T-cell (primary cell): ENCODE measurements around the gene MMS19. TPM values are rescaled to one million over a fixed set of nuclear protein-coding genes. Genes with fewer than 3 reads are reported as not detected.

Source experiments
- ATAC-seq, 4 experiments: fragments of 200-7000 bp in 3 of 4; fragments of 150-1000 bp in 1 of 4; cut with Tn5 transposase; replicated peaks in 1 of 4; 1 replicate in 3 of 4; 2 replicates in 1 of 4; pipeline ENCODE4 v1.10.0; 2021; ENCODE audit warnings: moderate library complexity in 3 of 4, mild to moderate bottlenecking in 2 of 4, moderate number of reproducible peaks in 1 of 4
- CTCF ChIA-PET, 2 donors: fragments of 300-600 bp; sonication (Branson Sonifier 250); formaldehyde crosslinking; loops; one replicate each; lab custom pipeline; 2022; ENCODE audit warnings: antibody characterized with exemption in 2 of 2; lab: Charles Lee
- POLR2A ChIA-PET, 2 donors: fragments of 300-600 bp; sonication (Branson Sonifier 250); formaldehyde crosslinking; loops; one replicate each; lab custom pipeline; 2022; ENCODE audit warnings: antibody characterized with exemption in 2 of 2; lab: Charles Lee
- DNase-seq, 35 experiments: peaks; one replicate each; pipeline versions ENCODE4 v3.0.0 to v3.0.0-alpha.2; 2013 to 2023
- H3K27ac ChIP-seq: one replicate; pipeline ENCODE4 v1.5.1; 2013; ENCODE audit warnings: low read length
- H3K27me3 ChIP-seq, 2 experiments: replicated peaks in 1 of 2; 1 replicate in 1 of 2; 2 replicates in 1 of 2; pipeline versions ENCODE4 v1.6.1 to v1.7.0; 2013; ENCODE audit warnings: low read length in 1 of 2, mixed read lengths in 1 of 2; ENCODE audit not compliant: control insufficient read depth in 2 of 2, insufficient read depth in 2 of 2; ENCODE audit errors: extremely low read depth in 1 of 2
- H3K36me3 ChIP-seq, 2 donors: 1 replicate in 1 of 2; 2 replicates in 1 of 2; pipeline versions ENCODE4 v1.6.1 to v1.7.0; 2013; ENCODE audit warnings: low read length in 1 of 2; ENCODE audit not compliant: control insufficient read depth in 2 of 2, insufficient read depth in 1 of 2; ENCODE audit errors: extremely low read depth in 1 of 2
- H3K4me1 ChIP-seq, 2 experiments: 1 replicate in 1 of 2; 2 replicates in 1 of 2; pipeline versions ENCODE4 v1.6.1 to v1.7.0; 2013; ENCODE audit warnings: low read length in 2 of 2, mixed read lengths in 1 of 2; ENCODE audit not compliant: insufficient read depth in 2 of 2, control insufficient read depth in 1 of 2; ENCODE audit errors: extremely low read depth in 1 of 2
- H3K4me3 ChIP-seq, 2 donors: 1 replicate in 1 of 2; 2 replicates in 1 of 2; pipeline versions ENCODE4 v1.5.1 to v1.7.0; 2013; ENCODE audit warnings: mild to moderate bottlenecking in 2 of 2, low read length in 1 of 2, moderate library complexity in 1 of 2; ENCODE audit not compliant: control insufficient read depth in 1 of 2; ENCODE audit errors: extremely low read depth in 1 of 2
- H3K9me3 ChIP-seq: 2 replicates; pipeline ENCODE4 v1.7.0; 2013
- H3K27ac Mint-ChIP-seq, 2 donors: one replicate each; pipeline ENCODE4 v1.8.0; 2020 to 2021; ENCODE audit warnings: mild to moderate bottlenecking in 2 of 2, mixed read lengths in 2 of 2
- H3K27me3 Mint-ChIP-seq, 2 donors: one replicate each; pipeline ENCODE4 v1.8.0; 2021 to 2022; ENCODE audit warnings: mixed read lengths in 2 of 2
- H3K36me3 Mint-ChIP-seq: one replicate; pipeline ENCODE4 v1.8.0; 2021; ENCODE audit warnings: mixed read lengths
- H3K4me1 Mint-ChIP-seq, 3 donors: one replicate each; pipeline ENCODE4 v1.8.0; 2020 to 2022; ENCODE audit warnings: mixed read lengths in 3 of 3, mild to moderate bottlenecking in 1 of 3
- H3K4me3 Mint-ChIP-seq, 3 donors: one replicate each; pipeline ENCODE4 v1.8.0; 2020 to 2022; ENCODE audit warnings: mild to moderate bottlenecking in 3 of 3, mixed read lengths in 3 of 3, moderate library complexity in 3 of 3
- H3K9me3 Mint-ChIP-seq, 3 donors: one replicate each; pipeline ENCODE4 v1.8.0; 2020 to 2022; ENCODE audit warnings: mixed read lengths in 3 of 3
- WGBS: methylation state at CpG from one replicate; pipeline ENCODE4 v1.1.5; 2013; ENCODE audit warnings: missing lambda C conversion rate; ENCODE audit not compliant: insufficient coverage; 5-methylcytosine and 5-hydroxymethylcytosine counted together
- total RNA-seq, 35 experiments: library from RNA in 6 of 35; stranded (reverse) in 6 of 35; fragments of 120-200 nt in 1 of 35; gene quantifications; one replicate each; pipeline versions ENCODE4 v1.2.1 to v1.2.4 and lab custom pipeline; 2013 to 2026

The MMS19 gene
- total RNA-seq, 5 donors from 2014 or later (not counting 1 experiment from before 2014, with no cell fraction given), result 73.8 to 106 (median 93.7) TPM

DNA sequence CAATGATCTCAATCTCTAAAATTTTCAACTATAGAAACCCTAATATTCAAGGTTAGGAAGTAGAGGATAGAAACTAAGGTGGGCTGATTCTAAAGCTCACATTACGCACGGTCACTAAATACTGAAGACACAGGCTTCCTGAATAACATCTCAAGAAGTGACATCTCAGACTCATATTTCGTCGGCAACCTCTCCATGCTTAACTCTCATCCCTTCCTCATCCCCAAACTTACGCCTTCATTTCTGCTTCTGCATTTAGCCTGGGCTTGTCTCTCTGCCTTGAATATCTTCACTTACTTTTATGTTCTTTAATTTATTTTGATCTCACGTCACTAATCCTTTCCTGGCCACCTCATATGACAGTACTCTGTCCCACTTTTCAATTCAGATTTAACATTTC, 63.0 kb downstream of the MMS19 start:
- Mint-ChIP-seq H3K4me3 (no peak overlapping the region), H3K36me3 (peaks cover 28% of the 10 kb centered on the region), H3K27me3 (no peaks in the 10 kb centered on the region), H3K27ac (no peak overlapping the region), H3K9me3 (no peaks in the 10 kb centered on the region), H3K4me1 (peaks cover 0 to 2% (median 1%) of the 10 kb centered on the region in 3 donors)
- H3K27ac ChIP-seq, result no peak overlapping the region
- no peak for DNase-seq
- no peak for ATAC-seq
- H3K4me1 ChIP-seq, result no peaks in the 10 kb centered on the region
- WGBS, result 95% methylated on average over 5 of the region's 6 CpGs
- H3K27me3 ChIP-seq, result no peaks in the 10 kb centered on the region
- no peaks in the 10 kb centered on the region for H3K9me3 ChIP-seq
- peaks cover 18 to 78% of the 10 kb centered on the region in 2 donors for H3K36me3 ChIP-seq
- ChIA-PET POLR2A (no interaction called here), CTCF (interaction anchor here in 1 of 2 donors (0.6 kb wide), 1 partner anchor 26 kb away, joined by 3 read pairs; no protein-coding TSS in a partner anchor)
- no peak overlapping the region for H3K4me3 ChIP-seq

DNA sequence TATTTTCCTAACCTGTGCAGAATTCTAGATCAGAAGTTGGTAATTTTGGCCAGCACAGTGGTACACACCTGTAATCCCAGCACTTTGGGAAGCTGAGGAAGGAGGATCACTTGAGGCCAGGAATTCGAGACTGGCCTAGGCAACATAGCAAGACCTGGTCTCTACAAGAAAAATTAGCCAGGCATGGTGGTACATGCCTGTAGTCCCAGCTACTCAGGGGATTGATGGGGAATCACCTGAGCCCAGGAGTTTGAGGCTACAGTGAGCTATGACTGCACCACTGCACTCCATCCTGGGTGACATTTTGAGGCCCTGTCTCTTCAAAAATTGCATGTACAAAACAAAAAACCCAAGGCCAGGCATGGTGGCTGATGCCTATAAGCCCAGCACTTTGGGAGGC, 63.7 kb downstream of the MMS19 start:
- DNase-seq (no peak), ATAC-seq (no peak)
- Mint-ChIP-seq H3K4me1 (peaks cover 0 to 2% (median 2%) of the 10 kb centered on the region in 3 donors), H3K27ac (peak overlapping the region in 1 of 2 donors; percentile 48), H3K9me3 (no peaks in the 10 kb centered on the region), H3K4me3 (no peak overlapping the region), H3K36me3 (peaks cover 28% of the 10 kb centered on the region), H3K27me3 (no peaks in the 10 kb centered on the region)
- peaks cover 18 to 84% of the 10 kb centered on the region in 2 donors for H3K36me3 ChIP-seq
- ChIA-PET POLR2A (interaction anchor here in 1 of 2 donors (0.5 kb wide), 1 partner anchor 151 kb away, joined by 4 read pairs; no protein-coding TSS in a partner anchor), CTCF (interaction anchor here (0.6 kb wide), 2 partner anchors 27 to 30 kb away, joined by 3 to 4 read pairs; no protein-coding TSS in a partner anchor)
- no peaks in the 10 kb centered on the region for H3K27me3 ChIP-seq
- H3K9me3 ChIP-seq, result no peaks in the 10 kb centered on the region
- H3K27ac ChIP-seq, result no peak overlapping the region
- no peaks in the 10 kb centered on the region for H3K4me1 ChIP-seq
- no peak overlapping the region for H3K4me3 ChIP-seq
- WGBS, result 89% methylated on average over 1 of the region's 1 CpG

- Mint-ChIP-seq H3K4me1 (peaks cover 0 to 8% (median 7%) of the 10 kb centered on the region in 3 donors), H3K4me3 (no peak overlapping the region), H3K27ac (peak overlapping the region in 1 of 2 donors; percentile 48), H3K36me3 (peaks cover 27% of the 10 kb centered on the region), H3K27me3 (no peaks in the 10 kb centered on the region), H3K9me3 (no peaks in the 10 kb centered on the region)
- no peaks in the 10 kb centered on the region for H3K27me3 ChIP-seq
- ATAC-seq (no peak), DNase-seq (no peak)
- H3K9me3 ChIP-seq, result no peaks in the 10 kb centered on the region
- POLR2A ChIA-PET, result no interaction called here
- H3K4me3 ChIP-seq, result no peak overlapping the region
- CTCF ChIA-PET, result interaction anchor here (0.6 kb wide), 3 partner anchors 30 to 1419 kb away, joined by 4 to 8 read pairs (median 4); no protein-coding TSS in a partner anchor
- H3K36me3 ChIP-seq, result peaks cover 18 to 84% of the 10 kb centered on the region in 2 donors
- no peak overlapping the region for H3K27ac ChIP-seq
- H3K4me1 ChIP-seq, result peaks cover 0 to 3% of the 10 kb centered on the region in 2 experiments
These were observed 64.2 kb downstream of the MMS19 start for GRCh38 chr10:97434055-97434454.

DNA sequence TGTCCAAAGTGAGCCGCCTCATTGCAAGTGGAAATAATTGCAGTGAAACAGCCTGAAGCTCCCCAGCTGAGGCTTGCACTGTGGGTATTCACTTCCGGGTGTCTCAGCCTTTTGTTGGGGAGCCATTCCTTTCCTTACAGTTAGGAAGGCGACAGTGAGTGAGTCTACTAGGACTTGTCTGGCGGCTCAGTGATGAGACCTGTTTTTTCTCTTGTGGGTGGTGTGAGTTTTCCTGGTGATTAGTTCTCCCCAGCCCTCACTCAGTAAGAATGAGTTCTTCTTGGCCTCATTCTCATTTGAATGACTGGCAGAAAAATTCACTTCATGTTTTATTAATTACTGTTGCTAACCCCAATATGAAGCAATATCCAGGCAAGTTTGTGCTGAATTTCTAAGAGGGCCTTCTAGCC, 69.6 kb downstream of the MMS19 start:
- Histone ChIP-seq H3K4me1 (peaks cover 23 to 38% of the 10 kb centered on the region in 2 experiments), H3K9me3 (no peaks in the 10 kb centered on the region), H3K36me3 (peaks cover 13 to 32% of the 10 kb centered on the region in 2 donors), H3K4me3 (peak overlapping the region in 1 of 2 donors; percentile 8), H3K27me3 (no peaks in the 10 kb centered on the region), H3K27ac (peak overlapping the region; percentile 60)
- Mint-ChIP-seq H3K27ac (peak overlapping the region; percentile 79 to 82), H3K4me1 (peaks cover 32 to 45% (median 36%) of the 10 kb centered on the region in 3 donors), H3K27me3 (peaks cover 0 to 2% of the 10 kb centered on the region in 2 donors), H3K4me3 (peak overlapping the region; percentile 65 to 87 (median 73)), H3K36me3 (peaks cover 19% of the 10 kb centered on the region), H3K9me3 (no peaks in the 10 kb centered on the region)
- DNase-seq (peak in 1 of 35 experiments; percentile 56), ATAC-seq (no peak)
- POLR2A ChIA-PET, result interaction anchor here in 1 of 2 donors (0.5 to 1.9 kb wide), 2 partner anchors 28 to 54 kb away, joined by 3 to 8 read pairs; partner anchors contain the start of gene RRP12
- CTCF ChIA-PET, result no interaction called here
- 0% methylated on average over 2 of the region's 4 CpGs for WGBS

GRCh38 chr10:97427571-97428179, 70.5 kb downstream of the MMS19 start:
- DNase-seq (peak in 1 of 35 experiments; percentile 47), ATAC-seq (no peak)
- CTCF ChIA-PET, result interaction anchor here in 1 of 2 donors (0.5 to 0.7 kb wide), 2 partner anchors 14 to 40 kb away, joined by 3 read pairs; no protein-coding TSS in a partner anchor
- peak overlapping the region in 1 of 2 donors; percentile 83 for H3K4me3 ChIP-seq
- H3K27me3 ChIP-seq, result no peaks in the 10 kb centered on the region
- H3K27ac Mint-ChIP-seq, result peak overlapping the region; percentile 85 to 86
- H3K9me3 ChIP-seq, result no peaks in the 10 kb centered on the region
- no CpG with 5 or more reads among the region's 9 CpGs for WGBS
- peaks cover 23 to 45% of the 10 kb centered on the region in 2 experiments for H3K4me1 ChIP-seq
- no peaks in the 10 kb centered on the region for H3K9me3 Mint-ChIP-seq
- peaks cover 10 to 28% of the 10 kb centered on the region in 2 donors for H3K36me3 ChIP-seq
- peaks cover 38 to 53% (median 45%) of the 10 kb centered on the region in 3 donors for H3K4me1 Mint-ChIP-seq
- peak overlapping the region; percentile 84 to 94 (median 87) for H3K4me3 Mint-ChIP-seq
- H3K27ac ChIP-seq, result peak overlapping the region; percentile 60
- POLR2A ChIA-PET, result interaction anchor here in 1 of 2 donors (1.9 kb wide), 1 partner anchor 27 kb away, joined by 8 read pairs; the partner anchor contains the start of gene RRP12
- peaks cover 19% of the 10 kb centered on the region for H3K36me3 Mint-ChIP-seq
- H3K27me3 Mint-ChIP-seq, result peaks cover 0 to 2% of the 10 kb centered on the region in 2 donors

DNA sequence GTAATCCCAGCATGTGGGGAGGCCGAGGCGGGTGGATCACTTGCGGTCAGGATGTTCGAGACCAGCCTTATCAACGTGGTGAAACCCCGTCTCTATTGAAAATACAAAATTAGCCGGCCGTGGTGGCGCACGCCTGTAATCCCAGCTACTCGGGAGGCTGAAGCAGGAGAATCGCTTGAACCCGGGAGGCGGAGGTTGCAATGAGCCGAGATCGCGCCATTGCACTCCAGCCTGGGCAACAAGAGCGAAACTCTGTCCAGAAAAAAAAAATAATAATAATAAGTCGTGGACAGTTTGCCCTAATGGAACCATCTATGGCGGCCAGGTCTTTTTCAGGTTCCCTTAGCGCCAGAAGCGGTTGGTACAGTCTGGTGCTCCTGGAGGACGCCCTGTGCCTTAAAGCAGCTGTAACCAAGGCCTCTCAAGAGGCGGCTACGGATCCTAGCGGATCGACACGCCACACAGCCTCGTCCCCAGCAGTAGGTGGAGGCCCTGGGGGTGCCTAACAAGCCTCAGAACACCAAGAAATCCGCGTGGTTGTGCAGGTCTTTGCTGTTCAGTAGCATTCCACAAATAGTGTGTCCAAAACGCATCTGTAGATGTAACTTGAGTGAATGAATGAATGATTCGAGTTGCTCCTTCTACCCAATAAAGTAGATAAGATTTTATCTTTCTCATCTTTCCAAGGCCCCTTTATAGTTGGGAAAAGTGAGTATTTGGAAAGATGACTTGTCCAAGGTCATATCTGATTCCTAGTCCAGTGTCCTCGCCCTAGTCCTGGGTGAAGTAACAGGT, 71.2 kb downstream of the MMS19 start:
- H3K27ac Mint-ChIP-seq, result peak overlapping the region; percentile 85 to 86

More for the DNA sequence above, 71.2 kb downstream of the MMS19 start:
- Histone ChIP-seq H3K9me3 (no peaks in the 10 kb centered on the region), H3K27me3 (no peaks in the 10 kb centered on the region), H3K4me3 (peak overlapping the region; percentile 76 to 83), H3K27ac (peak overlapping the region; percentile 60), H3K36me3 (peaks cover 10 to 26% of the 10 kb centered on the region in 2 donors), H3K4me1 (peaks cover 23 to 45% of the 10 kb centered on the region in 2 experiments)
- Mint-ChIP-seq H3K9me3 (no peaks in the 10 kb centered on the region), H3K36me3 (peaks cover 17% of the 10 kb centered on the region), H3K4me1 (peaks cover 38 to 53% (median 45%) of the 10 kb centered on the region in 3 donors), H3K27me3 (peaks cover 0 to 2% of the 10 kb centered on the region in 2 donors), H3K4me3 (peak overlapping the region; percentile 84 to 94 (median 87))
- ATAC-seq (no peak), DNase-seq (peak in 1 of 35 experiments; percentile 29)
- 4% methylated on average over 22 of the region's 34 CpGs for WGBS
- ChIA-PET POLR2A (interaction anchor here in 1 of 2 donors (1.9 kb wide), 1 partner anchor 26 kb away, joined by 8 read pairs; the partner anchor contains the start of gene RRP12), CTCF (interaction anchor here in 1 of 2 donors (0.7 kb wide), 1 partner anchor 13 kb away, joined by 3 read pairs; no protein-coding TSS in a partner anchor)
